HEK293T (cell line): ENCODE data around the gene FAM168A.

Experiments used
- BHLHE40 ChIP-seq: fragments of 450-650 bp; IDR thresholded peaks from 2 replicates; pipeline ENCODE4 v1.6.1; 2016; ENCODE audit warnings: mild to moderate bottlenecking, moderate library complexity, borderline replicate concordance
- FOXM1 ChIP-seq: fragments of 450-650 bp; IDR thresholded peaks from 2 replicates; pipeline ENCODE4 v1.6.1; 2017; ENCODE audit warnings: mild to moderate bottlenecking, borderline replicate concordance
- SP1 ChIP-seq: fragments of 450-650 bp; IDR thresholded peaks from 2 replicates; pipeline ENCODE4 v1.6.1; 2017
- SUZ12 ChIP-seq: fragments of 450-650 bp; IDR thresholded peaks from 2 replicates; pipeline ENCODE4 v1.6.1; 2016; ENCODE audit warnings: mild to moderate bottlenecking

- TF ChIP-seq SP1, result no peak
- no peak for TF ChIP-seq FOXM1
- no peak for TF ChIP-seq BHLHE40
- no peak for TF ChIP-seq SUZ12
Measured at GRCh38 chr11:73464347-73464746, 133.6 kb downstream of the FAM168A start.
